Prostate gland (tissue), 2 donors: ENCODE results near the gene ATF7IP. TPM values are rescaled to one million over a fixed set of nuclear protein-coding genes. Genes with fewer than 3 reads are reported as not detected.
"Not testable (repeated sequence)": the region's sequence is repeated elsewhere in the genome, so short reads cannot be mapped to it uniquely, and the experiment has no call there.

Experiments
- DNase-seq: peaks from one replicate; pipeline ENCODE4 v3.0.0-alpha.2; 2019; ENCODE audit warnings: low spot score
- H3K27ac ChIP-seq, 2 donors: fragments of 200-600 bp; sonication (generic); 2 replicates each; pipeline ENCODE4 v1.5.1; 2017 to 2019
- H3K27me3 ChIP-seq: fragments of 200-600 bp; sonication (generic); replicated peaks from 2 replicates; pipeline ENCODE4 v1.5.1; 2019; ENCODE audit not compliant: insufficient read depth
- H3K36me3 ChIP-seq, 2 donors: fragments of 200-600 bp; sonication (generic); 1 replicate in 1 of 2; 2 replicates in 1 of 2; pipeline versions ENCODE4 v1.5.1 to v1.8.1; 2017 to 2019
- H3K4me1 ChIP-seq: fragments of 200-600 bp; sonication (generic); replicated peaks from 2 replicates; pipeline ENCODE4 v1.5.1; 2019
- H3K4me3 ChIP-seq, 2 donors: fragments of 200-600 bp; sonication (generic); 2 replicates each; pipeline ENCODE4 v1.5.1; 2017 to 2019
- H3K9me3 ChIP-seq: fragments of 200-600 bp; sonication (generic); 2 replicates; pipeline ENCODE4 v1.5.1; 2017
- CTCF ChIP-seq, 4 experiments: fragments of 200-600 bp in 2 of 4; fragments of 450-650 bp in 2 of 4; sonication (generic) in 2 of 4; IDR thresholded peaks; 1 replicate in 3 of 4; 2 replicates in 1 of 4; pipeline ENCODE4 v1.5.1; 2016 to 2019; ENCODE audit warnings: antibody characterized with exemption in 4 of 4, mild to moderate bottlenecking in 2 of 4, moderate library complexity in 2 of 4
- POLR2A ChIP-seq: fragments of 450-650 bp; IDR thresholded peaks from one replicate; pipeline ENCODE4 v1.6.1; 2016; ENCODE audit warnings: antibody characterized with exemption, mild to moderate bottlenecking
- POLR2AphosphoS5 ChIP-seq: sonication (generic); formaldehyde crosslinking; IDR thresholded peaks from one replicate; pipeline ENCODE4 v1.6.1; 2017; ENCODE audit warnings: antibody characterized with exemption
- WGBS: methylation state at CpG from one replicate; pipeline ENCODE4 v1.1.5; 2018; 5-methylcytosine and 5-hydroxymethylcytosine counted together
- intact Hi-C: fragments of 100-400 bp; cut with DNase I; formaldehyde crosslinking; loops from one replicate; pipeline ENCODE4 v1.14.2; 2022
- total RNA-seq, 2 donors: library from RNA; depleted of rRNA; stranded (reverse); fragments of >200 nt; gene quantifications; one replicate each; pipeline ENCODE4 v1.1.0, GENCODE V29; 2016

Gene ATF7IP
- total RNA-seq, 2 donors from 2014 or later, result 47.1 to 49.9 TPM

DNA sequence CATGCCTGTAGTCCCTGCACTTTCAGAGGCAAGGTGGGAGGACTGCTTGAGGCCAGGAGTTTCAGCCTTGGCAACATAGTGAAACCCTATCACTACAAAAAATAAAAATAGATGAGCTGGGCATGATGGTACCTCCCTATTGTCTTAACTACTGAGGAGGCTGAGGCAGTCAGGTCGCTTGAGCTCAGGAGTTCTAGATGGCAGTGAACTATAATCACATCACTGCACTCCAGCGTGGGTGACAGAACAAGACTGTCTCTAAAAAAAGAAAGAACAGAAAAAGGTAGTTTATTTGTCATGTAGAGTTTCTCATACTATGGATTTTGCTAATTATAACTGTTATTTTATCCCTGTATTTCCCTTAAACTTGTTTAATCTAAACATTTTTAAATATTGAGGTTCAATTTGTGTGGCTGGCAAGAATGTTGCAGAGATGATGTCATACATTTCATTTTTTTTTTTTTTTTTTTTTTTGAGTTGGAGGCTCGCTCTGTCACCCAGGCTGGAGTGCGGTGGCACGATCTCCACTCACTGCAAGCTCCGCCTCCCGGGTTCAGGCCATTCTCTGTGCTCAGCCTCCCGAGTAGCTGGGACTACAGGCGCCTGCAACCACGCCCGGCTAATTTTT is 39.7 kb upstream of the ATF7IP start:
- Histone ChIP-seq H3K4me1 (no peaks in the 10 kb centered on the region), H3K36me3 (no peaks in the 10 kb centered on the region), H3K27me3 (no peaks in the 10 kb centered on the region), H3K4me3 (no peak overlapping the region), H3K27ac (no peak overlapping the region), H3K9me3 (no peaks in the 10 kb centered on the region)
- 92% methylated on average over 11 of the region's 11 CpGs for WGBS
- intact Hi-C loops, result no loop called here
- TF ChIP-seq POLR2AphosphoS5, result no peak
- TF ChIP-seq POLR2A, result no peak
- no peak for TF ChIP-seq CTCF (IDR thresholded peaks at IDR 0.05)
- DNase-seq, result no peak

DNA sequence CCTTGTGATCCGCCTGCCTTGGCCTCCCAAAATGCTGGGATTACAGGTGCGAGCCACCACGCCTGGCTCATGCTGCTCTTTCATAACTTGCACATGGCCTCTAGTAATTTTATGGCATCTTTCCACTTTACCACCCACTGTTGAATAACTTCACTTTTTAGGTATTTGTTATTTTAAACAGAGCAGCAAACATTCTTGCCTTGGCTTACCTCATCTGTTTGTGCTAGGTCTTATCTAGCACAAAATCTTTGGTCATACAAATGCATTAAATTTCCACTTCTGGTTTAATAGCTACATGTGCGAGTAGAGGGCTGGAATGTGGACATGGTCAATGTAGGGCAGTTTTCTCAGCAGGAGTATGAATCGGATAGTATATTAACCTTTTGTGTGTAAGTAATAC is 38.8 kb upstream of the ATF7IP start:
- Histone ChIP-seq H3K27ac (no peak overlapping the region), H3K4me1 (no peaks in the 10 kb centered on the region), H3K36me3 (no peaks in the 10 kb centered on the region), H3K9me3 (no peaks in the 10 kb centered on the region), H3K4me3 (no peak overlapping the region), H3K27me3 (no peaks in the 10 kb centered on the region)
- 80% methylated on average over 5 of the region's 5 CpGs for WGBS
- intact Hi-C loops, result no loop called here
- no peak for DNase-seq
- TF ChIP-seq POLR2A (no peak), CTCF (IDR thresholded peaks at IDR 0.05) (no peak), POLR2AphosphoS5 (no peak)

GRCh38 chr12:14327711-14328110 is 37.8 kb upstream of the ATF7IP start:
- TF ChIP-seq POLR2A (no peak), CTCF (IDR thresholded peaks at IDR 0.05) (no peak), POLR2AphosphoS5 (no peak)
- Histone ChIP-seq H3K4me3 (no peak overlapping the region), H3K4me1 (no peaks in the 10 kb centered on the region), H3K27ac (no peak overlapping the region), H3K27me3 (no peaks in the 10 kb centered on the region), H3K36me3 (no peaks in the 10 kb centered on the region), H3K9me3 (no peaks in the 10 kb centered on the region)
- intact Hi-C loops, result no loop called here
- WGBS, result 90% methylated on average over 1 of the region's 1 CpG
- DNase-seq, result no peak

DNA sequence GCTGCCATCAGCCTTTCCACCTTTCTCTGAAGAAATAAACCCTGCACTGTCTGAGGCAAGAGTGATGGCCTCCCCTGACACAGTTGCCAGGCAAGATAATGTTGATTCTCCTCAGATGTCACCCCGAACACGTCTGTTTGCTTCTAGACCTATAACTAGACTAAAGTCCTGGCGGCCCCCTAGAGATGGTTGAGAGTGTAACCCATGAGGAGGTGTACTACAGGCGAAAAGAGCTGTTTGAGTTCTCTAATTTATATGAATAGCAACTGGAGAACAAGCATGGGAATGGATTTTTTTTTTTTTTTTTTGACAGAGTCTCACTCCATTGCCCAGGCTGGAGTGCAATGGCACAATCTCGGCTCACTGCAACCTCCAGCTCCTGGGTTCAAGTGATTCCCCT is 33.0 kb upstream of the ATF7IP start:
- H3K4me3 ChIP-seq, result no peak overlapping the region
- H3K4me1 ChIP-seq, result no peaks in the 10 kb centered on the region
- H3K27ac ChIP-seq, result no peak overlapping the region
- H3K36me3 ChIP-seq, result no peaks in the 10 kb centered on the region
- no peaks in the 10 kb centered on the region for H3K9me3 ChIP-seq
- no peaks in the 10 kb centered on the region for H3K27me3 ChIP-seq
- TF ChIP-seq POLR2A (no peak), POLR2AphosphoS5 (no peak), CTCF (IDR thresholded peaks at IDR 0.05) (no peak)
- no peak for DNase-seq
- intact Hi-C loops, result no loop called here
- 95% methylated on average over 5 of the region's 5 CpGs for WGBS

DNA sequence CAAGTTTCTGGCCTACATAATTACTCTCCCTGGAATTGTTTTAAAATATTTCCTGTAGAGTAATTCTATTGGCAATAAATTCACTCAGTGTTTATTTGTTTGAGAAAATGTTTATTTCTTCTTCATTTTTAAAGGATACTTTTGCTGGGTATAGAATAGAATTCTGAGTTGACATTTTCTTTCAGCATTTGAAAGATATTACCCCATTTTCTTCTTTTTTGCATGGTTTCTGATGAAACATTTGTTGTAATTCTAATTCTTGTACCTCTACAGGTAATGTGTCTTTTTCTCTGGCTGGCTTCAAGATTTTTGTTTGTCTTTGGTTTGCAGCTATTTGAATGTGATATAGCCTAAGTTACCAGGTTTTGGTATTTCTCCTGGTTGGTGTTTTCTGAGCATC is 25.1 kb upstream of the ATF7IP start:
- intact Hi-C loops, result no loop called here
- Histone ChIP-seq H3K36me3 (no peaks in the 10 kb centered on the region), H3K27ac (no peak overlapping the region), H3K4me3 (no peak overlapping the region), H3K4me1 (no peaks in the 10 kb centered on the region), H3K27me3 (no peaks in the 10 kb centered on the region), H3K9me3 (no peaks in the 10 kb centered on the region)
- TF ChIP-seq CTCF (IDR thresholded peaks at IDR 0.05) (no peak), POLR2A (no peak), POLR2AphosphoS5 (no peak)
- DNase-seq, result no peak

GRCh38 chr12:14351524-14351923 is 14.0 kb upstream of the ATF7IP start:
- DNase-seq, H3K36me3 ChIP-seq, H3K4me1 ChIP-seq, intact Hi-C loops, H3K27ac ChIP-seq, H3K9me3 ChIP-seq, H3K4me3 ChIP-seq, H3K27me3 ChIP-seq: not testable (repeated sequence)
- 98% methylated on average over 4 of the region's 4 CpGs for WGBS

GRCh38 chr12:14352066-14352465 is 13.4 kb upstream of the ATF7IP start:
- H3K36me3 ChIP-seq, H3K27me3 ChIP-seq, DNase-seq, H3K9me3 ChIP-seq, H3K27ac ChIP-seq, H3K4me3 ChIP-seq, intact Hi-C loops, H3K4me1 ChIP-seq: not testable (repeated sequence)
- 100% methylated on average over 1 of the region's 1 CpG for WGBS

DNA sequence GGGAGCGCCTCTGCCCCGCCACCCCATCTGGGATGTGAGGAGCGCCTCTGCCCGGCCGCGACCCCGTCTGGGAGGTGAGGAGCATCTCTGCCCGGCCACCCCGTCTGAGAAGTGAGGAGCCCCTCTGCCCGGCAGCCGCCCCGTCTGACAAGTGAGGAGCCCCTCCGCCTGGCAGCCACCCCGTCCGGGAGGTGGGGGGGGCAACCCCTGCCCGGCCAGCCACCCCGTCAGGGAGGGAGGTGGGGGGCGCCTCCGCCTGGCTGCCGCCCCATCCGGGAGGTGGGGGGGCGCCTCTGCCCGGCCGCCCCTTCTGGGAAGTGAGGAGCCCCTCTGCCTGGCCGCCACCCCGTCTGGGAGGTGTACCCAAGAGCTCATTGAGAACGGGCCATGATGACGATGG is 10.8 kb upstream of the ATF7IP start:
- intact Hi-C loops, H3K27ac ChIP-seq, H3K9me3 ChIP-seq, DNase-seq, H3K4me3 ChIP-seq, H3K36me3 ChIP-seq, H3K4me1 ChIP-seq, H3K27me3 ChIP-seq: not testable (repeated sequence)
- WGBS, result 87% methylated on average over 20 of the region's 28 CpGs
